ENCODE measurements around the gene PPP2R3B. TPM values are rescaled to one million over a fixed set of nuclear protein-coding genes. Genes with fewer than 3 reads are reported as not detected.
"Not testable (repeated sequence)": the region's sequence is repeated elsewhere in the genome, so short reads cannot be mapped to it uniquely, and the experiment has no call there.

The PPP2R3B gene
- total and polyA plus RNA-seq, 8 donors, result 5.0 to 38.8 (median 6.9) TPM

DNA sequence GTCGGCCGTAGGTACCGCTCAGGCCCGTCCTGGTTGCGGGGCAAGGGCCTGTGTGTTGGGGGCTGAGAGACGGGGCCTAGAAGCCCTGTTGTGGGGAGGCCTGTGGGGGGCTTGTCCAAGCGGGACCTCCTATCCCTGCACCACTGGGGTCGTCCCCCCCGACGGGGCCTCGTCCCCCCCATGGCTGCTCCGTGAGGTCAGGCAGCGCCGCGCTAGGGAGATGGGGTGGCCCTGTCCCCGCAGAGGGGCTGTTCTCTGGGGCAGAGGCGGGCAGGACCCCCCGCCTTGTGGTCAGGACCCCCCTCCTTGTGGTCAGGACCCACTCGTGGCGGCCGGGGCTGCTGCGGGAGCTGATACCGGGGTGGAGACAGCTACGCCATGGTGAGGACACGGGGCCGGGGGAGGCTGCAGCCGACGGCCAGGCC is 56.0 kb downstream of the PPP2R3B start:
- TF ChIP-seq, protein P1, sequence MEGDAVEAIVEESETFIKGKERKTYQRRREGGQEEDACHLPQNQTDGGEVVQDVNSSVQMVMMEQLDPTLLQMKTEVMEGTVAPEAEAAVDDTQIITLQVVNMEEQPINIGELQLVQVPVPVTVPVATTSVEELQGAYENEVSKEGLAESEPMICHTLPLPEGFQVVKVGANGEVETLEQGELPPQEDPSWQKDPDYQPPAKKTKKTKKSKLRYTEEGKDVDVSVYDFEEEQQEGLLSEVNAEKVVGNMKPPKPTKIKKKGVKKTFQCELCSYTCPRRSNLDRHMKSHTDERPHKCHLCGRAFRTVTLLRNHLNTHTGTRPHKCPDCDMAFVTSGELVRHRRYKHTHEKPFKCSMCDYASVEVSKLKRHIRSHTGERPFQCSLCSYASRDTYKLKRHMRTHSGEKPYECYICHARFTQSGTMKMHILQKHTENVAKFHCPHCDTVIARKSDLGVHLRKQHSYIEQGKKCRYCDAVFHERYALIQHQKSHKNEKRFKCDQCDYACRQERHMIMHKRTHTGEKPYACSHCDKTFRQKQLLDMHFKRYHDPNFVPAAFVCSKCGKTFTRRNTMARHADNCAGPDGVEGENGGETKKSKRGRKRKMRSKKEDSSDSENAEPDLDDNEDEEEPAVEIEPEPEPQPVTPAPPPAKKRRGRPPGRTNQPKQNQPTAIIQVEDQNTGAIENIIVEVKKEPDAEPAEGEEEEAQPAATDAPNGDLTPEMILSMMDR (IDR thresholded peaks at IDR 0.05), result no peak
- H3K4me1 ChIP-seq, result no peaks in the 10 kb centered on the region
- WGBS, 2 donors, result 16 to 50% methylated on average over 14 to 28 of the region's 28 CpGs
- H3K36me3 ChIP-seq, result no peaks in the 10 kb centered on the region
- H3K27ac ChIP-seq, result no peak overlapping the region
- ATAC-seq, result no peak
- FAIRE-seq, result no peak
- no peaks in the 10 kb centered on the region for H3K9me3 ChIP-seq
- H3K27me3 ChIP-seq, result peaks cover 0 to 4% (median 0%) of the 10 kb centered on the region in 4 donors
- H3K4me3 ChIP-seq, result peak overlapping the region in 1 of 4 donors; percentile 26
- DNase-seq, result peak in 3 of 6 donors; percentile 28 to 75 (median 58)
- intact Hi-C loops (cut with DNase I), result no loop called here

GRCh38 chrX:330141-330725 is 56.5 kb downstream of the PPP2R3B start:
- H3K27me3 ChIP-seq; H3K9me3 ChIP-seq; H3K4me3 ChIP-seq; H3K36me3 ChIP-seq; H3K27ac ChIP-seq; intact Hi-C loops (cut with DNase I); FAIRE-seq; ATAC-seq; H3K4me1 ChIP-seq: not testable (repeated sequence)
- peak in 1 of 6 donors; percentile 40 for DNase-seq
- 68 to 75% methylated on average over 29 of the region's 29 CpGs for WGBS, 2 donors

DNA sequence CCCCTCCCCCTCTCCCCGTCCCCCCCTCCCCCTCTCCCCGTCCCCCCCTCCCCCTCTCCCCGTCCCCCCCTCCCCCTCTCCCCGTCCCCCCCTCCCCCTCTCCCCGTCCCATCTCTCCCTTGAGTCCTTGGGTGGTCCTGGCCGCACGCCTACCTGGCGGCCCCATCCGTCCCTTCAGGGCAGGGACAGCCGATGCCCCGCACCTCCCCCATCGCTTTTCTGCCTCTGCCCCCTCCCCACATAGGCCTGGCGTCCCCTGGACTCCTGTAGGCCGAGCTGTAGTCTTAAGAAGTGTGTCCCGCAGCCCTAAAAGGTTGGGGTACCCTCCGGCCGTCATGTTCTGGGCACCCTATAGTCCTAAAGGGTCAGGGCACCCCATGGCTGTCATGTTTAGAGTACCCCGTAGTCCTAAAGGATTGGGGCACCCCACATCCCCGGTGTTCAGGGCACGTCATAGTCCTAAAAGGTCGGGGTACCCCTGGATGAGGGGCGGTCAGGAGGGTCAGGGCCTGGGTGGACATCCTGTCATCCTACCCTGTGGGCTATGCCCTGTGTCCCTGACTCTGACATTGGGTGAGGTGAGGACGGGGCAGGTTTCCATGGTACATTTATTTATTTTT is 57.3 kb downstream of the PPP2R3B start:
- H3K4me1 ChIP-seq, result no peaks in the 10 kb centered on the region
- H3K4me3 ChIP-seq, result no peak overlapping the region
- H3K36me3 ChIP-seq, result no peaks in the 10 kb centered on the region
- H3K27me3 ChIP-seq, result peaks cover 0 to 4% (median 0%) of the 10 kb centered on the region in 4 donors
- intact Hi-C loops (cut with DNase I), result no loop called here
- peak in 3 of 6 donors; percentile 9 to 63 (median 27) for DNase-seq
- H3K9me3 ChIP-seq, result no peaks in the 10 kb centered on the region
- no peak for ATAC-seq
- TF ChIP-seq, protein P1 (IDR thresholded peaks at IDR 0.05), result no peak
- no peak overlapping the region for H3K27ac ChIP-seq
- WGBS, 2 donors, result 80 to 84% methylated on average over 11 to 18 of the region's 23 CpGs
- no peak for FAIRE-seq

- Histone ChIP-seq H3K9me3 (no peaks in the 10 kb centered on the region), H3K4me3 (no peak overlapping the region), H3K27ac (no peak overlapping the region), H3K36me3 (no peaks in the 10 kb centered on the region), H3K4me1 (no peaks in the 10 kb centered on the region), H3K27me3 (peaks cover 0 to 4% (median 0%) of the 10 kb centered on the region in 4 donors)
- FAIRE-seq (no peak), DNase-seq (peak in 4 of 6 donors; percentile 13 to 79 (median 40)), ATAC-seq (no peak)
- intact Hi-C loops (cut with DNase I), result no loop called here
- WGBS, 2 donors, result 88 to 92% methylated on average over 31 to 33 of the region's 33 CpGs
- TF ChIP-seq, protein P1 (IDR thresholded peaks at IDR 0.05), result no peak
Measured at GRCh38 chrX:327660-328126, 59.0 kb downstream of the PPP2R3B start.

- H3K4me1 ChIP-seq; H3K27ac ChIP-seq; intact Hi-C loops (cut with DNase I); FAIRE-seq; H3K9me3 ChIP-seq; H3K36me3 ChIP-seq; ATAC-seq; H3K27me3 ChIP-seq; H3K4me3 ChIP-seq: not testable (repeated sequence)
- WGBS, 2 donors, result 75 to 84% methylated on average over 14 of the region's 14 CpGs
- DNase-seq, result peak in 3 of 6 donors; percentile 7 to 39 (median 36)
Measured at GRCh38 chrX:324664-325063, 62.0 kb downstream of the PPP2R3B start.
